Measurements from ENCODE around the gene MSMB. TPM values are rescaled to one million over a fixed set of nuclear protein-coding genes. Genes with fewer than 3 reads are reported as not detected.
"Not testable (repeated sequence)": the region's sequence is repeated elsewhere in the genome, so short reads cannot be mapped to it uniquely, and the experiment has no call there.

MSMB gene
- polyA plus RNA-seq, 10 donors = not detected

DNA sequence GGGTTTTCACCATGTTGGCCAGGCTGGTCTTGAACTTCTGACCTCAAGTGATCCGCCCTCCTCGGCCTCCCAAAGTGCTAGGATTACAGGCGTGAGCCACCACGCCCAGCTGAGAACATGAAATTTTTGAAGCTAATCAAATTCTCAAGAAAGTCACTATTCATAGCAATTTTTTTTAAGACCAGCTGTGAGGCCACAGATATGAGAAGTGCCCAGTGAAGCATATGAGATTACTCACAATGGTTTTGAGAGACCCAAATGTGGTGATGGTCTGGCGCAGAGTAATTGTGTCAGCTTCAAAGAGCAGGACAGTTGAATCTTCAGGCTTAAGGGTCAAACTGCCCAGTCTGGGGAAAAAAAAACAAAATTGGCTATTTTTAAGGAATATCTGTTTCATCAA, 31.9 kb downstream of the MSMB start:
- DNase-seq = no peak

DNA sequence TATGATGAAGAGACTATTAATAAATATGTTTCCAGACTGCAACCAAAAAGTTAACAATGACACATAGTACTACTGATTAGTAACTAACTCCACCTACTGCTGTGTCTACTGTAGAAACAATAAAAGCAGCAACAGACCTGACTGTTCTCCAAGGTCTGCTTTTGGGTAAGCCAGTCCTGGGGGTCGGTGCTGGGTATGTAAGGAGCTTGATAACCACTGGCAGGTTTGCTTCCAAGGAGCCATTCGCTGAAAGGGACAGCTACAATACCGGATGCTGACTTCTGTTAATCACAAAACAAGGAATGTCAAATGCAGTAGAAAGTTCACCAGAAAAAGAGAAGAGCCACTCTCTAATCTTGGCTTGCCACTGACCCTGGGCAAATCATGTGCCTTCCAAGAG, 33.3 kb downstream of the MSMB start:
- DNase-seq = no peak

GRCh38 chr10:46006219-46006618, 39.9 kb downstream of the MSMB start:
- DNase-seq = no peak

DNA sequence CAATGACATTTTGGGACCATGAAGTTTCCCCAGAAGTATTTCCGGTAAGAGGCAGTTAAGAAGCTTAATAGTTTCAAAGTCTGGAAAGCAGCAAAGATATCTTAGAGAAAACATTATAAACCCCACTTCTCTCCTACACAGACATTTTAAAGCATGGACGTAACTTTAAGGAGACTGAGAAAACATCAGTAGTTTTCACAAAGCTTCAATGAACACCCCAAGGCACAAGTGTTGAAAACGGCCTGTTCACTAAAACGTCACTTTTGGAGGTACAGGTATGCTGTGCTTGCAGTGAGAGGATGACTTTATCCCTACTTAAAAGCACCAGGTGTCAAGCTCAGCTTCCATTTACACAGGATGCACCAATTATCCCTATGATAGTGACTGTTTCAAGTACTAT, 40.7 kb downstream of the MSMB start:
- no peak for DNase-seq

DNA sequence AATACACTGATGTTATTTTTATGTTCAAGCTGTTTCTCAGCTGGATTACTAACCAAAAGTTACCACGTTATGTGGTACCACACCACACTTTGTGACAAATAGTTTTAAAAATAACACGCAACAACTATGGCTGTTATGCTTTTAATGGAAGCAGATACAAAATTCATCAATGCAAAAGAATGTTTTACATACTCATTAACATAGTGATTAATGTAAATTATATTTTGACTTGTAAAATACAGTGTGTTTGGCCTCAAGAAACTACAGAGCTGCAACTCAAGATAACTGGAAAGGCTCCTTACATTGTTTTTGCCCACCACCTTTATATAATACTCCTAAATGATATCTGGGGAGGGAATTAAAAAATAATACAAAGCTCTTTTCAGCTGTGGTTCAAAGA, 41.1 kb downstream of the MSMB start:
- DNase-seq = no peak

DNA sequence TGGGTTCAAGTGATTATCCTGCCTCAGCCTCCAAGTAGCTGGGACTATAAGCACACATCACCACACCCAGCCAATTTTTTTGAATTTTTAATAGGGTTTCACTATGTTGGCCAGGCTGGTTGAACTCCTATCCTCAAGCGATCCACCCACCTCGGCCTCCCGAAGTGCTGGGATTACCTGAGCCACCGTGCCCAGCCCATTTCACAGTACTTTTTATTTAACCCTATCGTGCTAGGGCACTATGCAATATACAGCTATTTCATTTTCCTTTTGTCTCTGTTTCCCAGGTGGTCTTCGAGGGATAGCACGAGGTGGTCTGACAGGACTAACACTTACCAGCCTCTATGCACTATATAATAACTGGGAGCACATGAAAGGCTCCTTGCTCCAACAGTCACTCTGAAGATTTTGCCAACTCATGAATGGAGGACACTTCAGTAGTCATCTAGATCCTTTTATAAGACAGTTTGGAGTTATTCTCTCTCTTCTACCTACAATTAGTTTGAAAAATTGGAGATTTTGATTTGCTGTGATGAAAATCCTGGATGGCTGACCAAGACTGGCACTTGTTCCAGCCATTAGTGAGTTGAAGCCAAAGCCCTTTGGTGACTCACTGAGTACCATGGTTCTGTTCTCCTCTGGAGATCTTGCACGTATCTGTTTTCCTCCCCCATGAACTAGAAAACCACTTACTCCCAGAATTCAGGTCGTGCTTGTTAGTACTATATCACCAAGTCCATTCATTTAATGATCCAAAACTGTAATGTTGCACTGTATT, 43.0 kb downstream of the MSMB start:
- no peak for DNase-seq

GRCh38 chr10:46002189-46002687, 43.8 kb downstream of the MSMB start:
- not testable (repeated sequence) for DNase-seq

- DNase-seq = no peak
Measured at GRCh38 chr10:46001187-46001756, 44.8 kb downstream of the MSMB start.

GRCh38 chr10:46000538-46000937, 45.5 kb downstream of the MSMB start:
- DNase-seq = no peak

- not testable (repeated sequence) for DNase-seq
Measured at GRCh38 chr10:45999955-46000354, 46.1 kb downstream of the MSMB start.

DNA sequence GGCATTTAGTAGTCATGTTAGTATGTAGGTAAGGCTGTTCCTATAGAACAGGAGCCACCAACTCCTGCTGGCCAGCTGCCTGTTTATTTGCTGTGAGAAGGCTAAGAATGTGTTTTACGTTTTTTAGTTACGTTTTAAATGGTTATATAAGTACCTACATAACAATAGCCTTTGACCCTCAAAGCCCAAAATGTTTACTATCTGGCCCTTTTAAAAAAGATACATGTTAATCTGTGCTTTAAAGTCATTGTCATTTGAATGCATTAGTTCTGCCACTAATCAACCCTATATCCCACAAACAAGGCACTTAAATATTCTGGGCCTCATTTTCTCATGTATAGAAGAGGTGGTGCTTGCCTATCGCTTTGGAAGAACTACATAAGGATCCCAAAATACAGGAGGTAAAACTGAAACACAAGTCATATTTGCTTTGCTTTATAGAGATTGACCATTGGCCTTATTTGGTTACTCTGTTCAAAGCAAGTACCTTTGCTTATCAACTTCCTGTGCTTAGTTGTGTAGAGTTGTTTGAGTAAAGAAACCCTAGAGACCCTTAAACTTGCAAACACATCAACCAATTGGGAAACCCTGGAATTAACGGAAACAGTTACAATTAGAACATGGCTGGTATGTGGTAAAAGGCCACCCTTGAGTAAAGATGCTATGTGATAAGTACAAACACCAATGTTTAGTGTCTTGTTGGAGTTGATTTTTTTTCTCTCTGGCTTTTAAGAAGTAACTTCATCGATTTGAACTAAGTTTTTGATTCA, 47.9 kb downstream of the MSMB start:
- DNase-seq = no peak

DNA sequence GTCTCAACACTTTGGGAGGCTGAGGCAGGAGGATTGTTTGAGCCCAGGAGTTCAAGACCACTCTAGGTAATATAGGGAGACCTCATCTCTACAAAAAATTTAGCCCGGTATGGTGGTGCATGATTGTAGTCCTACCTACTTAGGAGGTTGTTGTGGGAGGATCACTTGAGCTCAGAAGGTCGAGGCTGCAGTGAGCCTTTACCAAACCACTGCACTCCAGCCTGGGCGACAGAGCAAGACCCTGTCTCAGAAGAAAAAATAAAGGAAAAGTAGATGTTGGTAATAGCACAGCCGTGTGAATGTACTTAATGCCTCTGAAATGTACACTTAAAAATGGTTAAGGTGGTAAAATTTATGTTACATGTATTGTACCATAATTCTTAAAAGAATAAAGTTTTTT, 48.5 kb downstream of the MSMB start:
- DNase-seq = no peak

DNA sequence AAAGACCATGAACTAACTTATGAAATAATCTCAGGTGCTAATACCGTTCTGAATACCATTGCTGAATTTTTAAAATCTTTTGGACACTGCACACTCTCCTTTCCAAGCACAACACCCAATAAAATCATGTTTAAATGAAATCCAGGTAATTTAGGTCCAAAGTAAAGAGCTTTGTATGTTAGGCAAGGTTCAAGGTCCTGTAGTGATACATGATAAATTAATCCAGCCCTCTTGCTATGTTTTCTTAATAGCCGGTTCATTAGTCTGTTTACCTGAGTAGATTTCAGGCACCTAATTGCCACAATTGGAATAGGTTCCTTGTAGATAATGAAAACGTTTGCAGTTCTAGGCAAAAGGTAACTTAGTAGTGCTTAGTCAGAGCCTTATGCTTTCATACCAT, 60.5 kb downstream of the MSMB start:
- DNase-seq = not testable (repeated sequence)

- DNase-seq = not testable (repeated sequence)
Measured at GRCh38 chr10:45984473-45984872, 61.6 kb downstream of the MSMB start.

DNA sequence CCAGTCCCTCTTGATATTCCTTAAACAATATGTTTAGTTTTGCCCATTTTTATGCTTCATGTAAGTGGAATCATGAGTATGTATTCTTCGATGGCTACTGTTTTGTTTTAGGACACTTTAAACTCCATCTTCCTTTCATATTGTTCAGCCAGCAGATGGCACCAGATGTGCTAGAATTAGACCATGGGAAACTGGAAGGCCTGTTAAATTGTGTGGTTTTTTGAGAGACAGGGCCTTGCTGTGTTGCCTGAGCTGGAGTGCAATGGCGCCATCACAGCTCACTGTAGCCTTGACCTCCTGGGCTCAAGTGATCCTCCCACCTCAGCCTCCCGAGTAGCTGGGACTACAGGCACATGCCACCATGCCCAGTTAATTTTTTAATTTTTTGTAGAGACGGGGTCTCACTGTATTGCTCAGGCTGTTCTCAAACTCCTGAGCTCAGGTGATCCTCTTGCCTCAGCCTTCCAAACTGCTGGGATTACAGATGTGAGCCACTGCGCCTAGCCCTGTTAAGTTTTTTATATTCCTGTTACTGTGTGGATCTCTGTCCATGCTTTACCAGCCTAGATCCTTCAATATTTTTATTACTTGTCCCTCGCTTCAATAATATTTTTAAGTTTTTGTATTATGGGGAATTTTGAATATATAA, 62.4 kb downstream of the MSMB start:
- DNase-seq = peak in 2 of 3 donors; percentile 11 to 31

Other genes with a start within 250 kb of the MSMB start
- 10 to 100 TPM in 8 of 10 donors, 1 to 10 TPM in 2; 7.8 to 38.0 (median 15.9) TPM for gene AGAP4, start 198.8 kb downstream of the MSMB start, polyA plus RNA-seq (ENCODE audit: insufficient read length in 10 of 10)
- gene TIMM23, start 73.8 kb downstream of the MSMB start, polyA plus RNA-seq (ENCODE audit: insufficient read length in 10 of 10) = 10 to 100 TPM; 48.5 to 60.7 (median 56.8) TPM
- gene NCOA4, start 15.6 kb downstream of the MSMB start, polyA plus RNA-seq (ENCODE audit: insufficient read length in 10 of 10) = 100 to 1,000 TPM; 108 to 185 (median 132) TPM
- under 1 TPM in 2 of 10 donors, not detected in 8; 0.11 to 0.21 TPM for gene ANTXRL, start 240.7 kb upstream of the MSMB start, polyA plus RNA-seq (ENCODE audit: insufficient read length in 10 of 10)

All from muscle of back (tissue), 11 donors.